PFSK-1 (cell line): Measurements from ENCODE around the gene MAPT.

Experiments used
- FOXP2 ChIP-seq: optimal IDR thresholded peaks from 2 replicates; pipeline ENCODE3; 2011; ENCODE audit warnings: borderline replicate concordance, control low read depth, inconsistent platforms; ENCODE audit not compliant: insufficient read depth; ENCODE audit errors: extremely low read length, extremely low read depth
- POLR2AphosphoS5 ChIP-seq: IDR thresholded peaks from 2 replicates; pipeline ENCODE4 v1.6.1; 2012; ENCODE audit warnings: low read depth, mild to moderate bottlenecking, control low read depth, low read length, moderate library complexity
- SIN3A ChIP-seq: IDR thresholded peaks from 2 replicates; pipeline ENCODE4 v1.6.1; 2012; ENCODE audit warnings: mild to moderate bottlenecking, low read length, moderate library complexity, borderline replicate concordance; ENCODE audit not compliant: insufficient read depth
- TAF1 ChIP-seq: IDR thresholded peaks from 2 replicates; pipeline ENCODE4 v1.6.1; 2012; ENCODE audit warnings: low read length, control low read depth, borderline replicate concordance; ENCODE audit not compliant: insufficient read depth
- TF ChIP-seq, protein P1 (sequence below), 2 experiments: IDR thresholded peaks; 2 replicates each; pipeline versions ENCODE4 v1.6.1 to v1.8.0; 2011 to 2012; ENCODE audit warnings: low read depth in 2 of 2, low read length in 2 of 2, control low read depth in 1 of 2, inconsistent platforms in 1 of 2, mild to moderate bottlenecking in 1 of 2, moderate library complexity in 1 of 2; ENCODE audit not compliant: insufficient read depth in 1 of 2

The MAPT gene

DNA sequence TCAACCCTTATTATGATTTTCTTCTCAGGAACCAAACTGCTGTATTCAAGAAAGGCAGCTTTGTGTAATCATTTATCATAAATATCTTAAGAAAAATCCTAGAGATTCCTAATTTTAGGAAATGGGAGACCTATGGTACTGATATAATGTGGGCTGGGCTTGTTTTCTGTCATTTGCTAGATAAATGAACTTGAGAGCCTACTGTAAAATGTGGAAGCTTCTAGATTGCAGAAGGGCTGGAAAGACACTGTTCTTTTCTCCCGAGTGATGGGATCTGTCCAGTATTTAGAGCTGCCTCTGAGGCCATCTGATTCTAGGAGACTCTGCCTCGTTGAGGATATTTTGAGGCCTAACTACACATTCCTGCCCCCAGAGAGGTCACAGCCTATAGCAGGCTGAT is 84.8 kb downstream of the MAPT start:
- TF ChIP-seq POLR2AphosphoS5 (no peak), FOXP2 (no peak), SIN3A (no peak), TAF1 (no peak)
- TF ChIP-seq, protein P1, sequence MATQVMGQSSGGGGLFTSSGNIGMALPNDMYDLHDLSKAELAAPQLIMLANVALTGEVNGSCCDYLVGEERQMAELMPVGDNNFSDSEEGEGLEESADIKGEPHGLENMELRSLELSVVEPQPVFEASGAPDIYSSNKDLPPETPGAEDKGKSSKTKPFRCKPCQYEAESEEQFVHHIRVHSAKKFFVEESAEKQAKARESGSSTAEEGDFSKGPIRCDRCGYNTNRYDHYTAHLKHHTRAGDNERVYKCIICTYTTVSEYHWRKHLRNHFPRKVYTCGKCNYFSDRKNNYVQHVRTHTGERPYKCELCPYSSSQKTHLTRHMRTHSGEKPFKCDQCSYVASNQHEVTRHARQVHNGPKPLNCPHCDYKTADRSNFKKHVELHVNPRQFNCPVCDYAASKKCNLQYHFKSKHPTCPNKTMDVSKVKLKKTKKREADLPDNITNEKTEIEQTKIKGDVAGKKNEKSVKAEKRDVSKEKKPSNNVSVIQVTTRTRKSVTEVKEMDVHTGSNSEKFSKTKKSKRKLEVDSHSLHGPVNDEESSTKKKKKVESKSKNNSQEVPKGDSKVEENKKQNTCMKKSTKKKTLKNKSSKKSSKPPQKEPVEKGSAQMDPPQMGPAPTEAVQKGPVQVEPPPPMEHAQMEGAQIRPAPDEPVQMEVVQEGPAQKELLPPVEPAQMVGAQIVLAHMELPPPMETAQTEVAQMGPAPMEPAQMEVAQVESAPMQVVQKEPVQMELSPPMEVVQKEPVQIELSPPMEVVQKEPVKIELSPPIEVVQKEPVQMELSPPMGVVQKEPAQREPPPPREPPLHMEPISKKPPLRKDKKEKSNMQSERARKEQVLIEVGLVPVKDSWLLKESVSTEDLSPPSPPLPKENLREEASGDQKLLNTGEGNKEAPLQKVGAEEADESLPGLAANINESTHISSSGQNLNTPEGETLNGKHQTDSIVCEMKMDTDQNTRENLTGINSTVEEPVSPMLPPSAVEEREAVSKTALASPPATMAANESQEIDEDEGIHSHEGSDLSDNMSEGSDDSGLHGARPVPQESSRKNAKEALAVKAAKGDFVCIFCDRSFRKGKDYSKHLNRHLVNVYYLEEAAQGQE (IDR thresholded peaks at IDR 0.05; ENCODE audit: insufficient read depth in 1 of 2, low read depth in 2 of 2, low read length in 2 of 2) = no peak

DNA sequence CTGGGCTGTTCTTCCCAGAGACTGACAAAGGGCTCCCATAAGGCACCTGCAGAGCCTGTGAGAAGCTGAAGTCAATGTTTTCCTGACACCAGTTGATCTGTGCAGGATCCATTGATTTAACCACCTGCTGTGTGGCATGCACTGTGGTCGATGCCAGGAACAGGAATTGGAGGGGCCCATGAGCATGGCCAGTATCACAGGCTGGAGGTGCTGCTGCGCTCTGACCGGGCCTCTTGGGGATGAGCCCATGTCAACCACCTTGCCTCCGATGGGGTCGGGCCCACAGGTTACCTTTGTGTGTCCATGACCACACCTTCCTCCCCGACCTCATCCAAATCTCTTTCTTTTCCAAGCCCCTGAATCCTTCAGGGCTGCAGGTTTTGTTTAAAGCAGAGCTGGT is 86.5 kb downstream of the MAPT start:
- TF ChIP-seq, protein P1 (IDR thresholded peaks at IDR 0.05; ENCODE audit: insufficient read depth in 1 of 2, low read depth in 2 of 2, low read length in 2 of 2) = no peak
- no peak for TF ChIP-seq FOXP2
- TF ChIP-seq TAF1 = no peak
- no peak for TF ChIP-seq POLR2AphosphoS5
- no peak for TF ChIP-seq SIN3A

DNA sequence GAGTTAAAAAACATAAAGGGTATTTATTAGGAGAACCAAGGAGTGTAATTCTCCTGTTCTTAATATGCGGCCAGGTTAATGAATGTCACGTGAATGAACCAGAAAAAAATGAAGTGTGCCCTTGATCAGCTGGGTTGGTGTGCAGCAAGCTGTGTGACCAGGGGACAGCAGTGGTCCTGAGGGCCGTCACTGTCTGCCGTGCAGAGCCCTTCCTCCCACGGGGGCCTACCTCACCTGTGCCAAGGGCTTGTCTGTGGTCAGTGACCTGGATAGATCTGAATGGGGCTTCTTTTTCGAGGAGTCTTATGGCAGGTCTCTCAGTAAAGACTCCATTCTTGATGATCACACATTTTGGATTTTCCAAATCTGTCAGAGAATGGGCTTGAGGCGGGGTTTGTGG is 87.0 kb downstream of the MAPT start:
- TF ChIP-seq TAF1 (no peak), POLR2AphosphoS5 (no peak), SIN3A (no peak), FOXP2 (no peak)
- TF ChIP-seq, protein P1 (IDR thresholded peaks at IDR 0.05; ENCODE audit: insufficient read depth in 1 of 2, low read depth in 2 of 2, low read length in 2 of 2) = no peak

DNA sequence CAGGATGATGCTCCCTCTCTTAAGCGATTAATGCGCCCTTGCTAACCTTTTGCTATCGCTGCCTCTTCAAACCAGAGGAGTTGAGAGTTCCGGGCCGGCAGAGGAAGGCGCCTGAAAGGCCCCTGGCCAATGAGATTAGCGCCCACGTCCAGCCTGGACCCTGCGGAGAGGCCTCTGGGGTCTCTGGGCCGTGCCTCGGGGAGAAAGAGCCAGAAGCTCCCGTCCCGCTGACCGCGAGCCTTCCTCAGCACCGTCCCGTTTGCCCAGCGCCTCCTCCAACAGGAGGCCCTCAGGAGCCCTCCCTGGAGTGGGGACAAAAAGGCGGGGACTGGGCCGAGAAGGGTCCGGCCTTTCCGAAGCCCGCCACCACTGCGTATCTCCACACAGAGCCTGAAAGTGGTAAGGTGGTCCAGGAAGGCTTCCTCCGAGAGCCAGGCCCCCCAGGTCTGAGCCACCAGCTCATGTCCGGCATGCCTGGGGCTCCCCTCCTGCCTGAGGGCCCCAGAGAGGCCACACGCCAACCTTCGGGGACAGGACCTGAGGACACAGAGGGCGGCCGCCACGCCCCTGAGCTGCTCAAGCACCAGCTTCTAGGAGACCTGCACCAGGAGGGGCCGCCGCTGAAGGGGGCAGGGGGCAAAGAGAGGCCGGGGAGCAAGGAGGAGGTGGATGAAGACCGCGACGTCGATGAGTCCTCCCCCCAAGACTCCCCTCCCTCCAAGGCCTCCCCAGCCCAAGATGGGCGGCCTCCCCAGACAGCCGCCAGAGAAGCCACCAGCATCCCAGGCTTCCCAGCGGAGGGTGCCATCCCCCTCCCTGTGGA is 88.6 kb downstream of the MAPT start:
- TF ChIP-seq, protein P1 (IDR thresholded peaks at IDR 0.05; ENCODE audit: insufficient read depth in 1 of 2, low read depth in 2 of 2, low read length in 2 of 2) = no peak
- TF ChIP-seq SIN3A (no peak), POLR2AphosphoS5 (no peak), FOXP2 (no peak), TAF1 (no peak)
